NOMO-1 treated with dmso at 0.1 percent for 144 hours (cell line): ENCODE results near the gene TRPM4.
"Not testable (repeated sequence)": the region's sequence is repeated elsewhere in the genome, so short reads cannot be mapped to it uniquely, and the experiment has no call there.

Experiments used
- DNase-seq: peaks from one replicate; lab custom pipeline; 2025; ENCODE audit not compliant: unreplicated experiment; lab: John Stamatoyannopoulos, UW

The TRPM4 gene

DNA sequence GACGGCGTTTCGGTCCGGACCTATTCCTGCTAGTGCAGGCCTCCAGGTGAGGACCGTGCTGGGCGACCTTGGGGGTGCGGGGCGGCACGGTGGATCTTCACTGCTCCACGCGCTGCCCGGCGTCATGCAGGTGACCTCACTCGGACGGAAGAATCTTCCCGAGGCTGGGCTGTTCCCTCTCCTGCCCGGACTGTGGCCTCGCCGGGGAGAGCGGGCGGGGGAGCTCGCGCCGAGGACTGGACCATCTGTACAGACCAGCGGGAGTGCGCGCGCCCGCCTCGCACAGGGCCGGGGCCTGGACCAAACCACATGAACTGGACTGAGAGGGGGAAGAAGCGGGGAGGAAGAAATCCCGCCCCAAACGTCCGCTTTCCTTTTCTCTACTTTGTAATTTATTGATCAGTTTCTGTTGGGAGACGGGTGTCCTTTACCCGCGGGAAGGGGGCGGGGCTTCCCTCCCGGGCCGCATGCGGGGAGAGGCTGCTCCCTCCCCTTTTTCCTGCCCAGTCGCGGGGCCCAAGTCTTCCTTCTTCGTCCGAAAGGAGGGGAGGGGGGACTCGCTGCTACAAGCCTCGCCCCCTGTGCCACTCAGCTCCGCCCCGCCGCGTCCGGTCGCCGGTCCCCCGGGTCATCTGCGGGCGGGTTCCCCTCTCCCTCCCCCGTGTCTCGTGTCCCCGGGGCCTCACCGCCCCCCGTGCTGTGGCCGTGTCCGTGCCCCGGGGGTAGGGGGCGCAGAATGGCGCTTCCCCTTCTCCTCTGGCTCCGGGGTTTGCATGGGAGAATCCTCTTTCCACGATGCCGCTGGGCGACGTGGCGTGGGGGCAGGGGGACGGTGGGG lies 7.3 kb upstream of the TRPM4 start:
- DNase-seq = peak; percentile 88

DNA sequence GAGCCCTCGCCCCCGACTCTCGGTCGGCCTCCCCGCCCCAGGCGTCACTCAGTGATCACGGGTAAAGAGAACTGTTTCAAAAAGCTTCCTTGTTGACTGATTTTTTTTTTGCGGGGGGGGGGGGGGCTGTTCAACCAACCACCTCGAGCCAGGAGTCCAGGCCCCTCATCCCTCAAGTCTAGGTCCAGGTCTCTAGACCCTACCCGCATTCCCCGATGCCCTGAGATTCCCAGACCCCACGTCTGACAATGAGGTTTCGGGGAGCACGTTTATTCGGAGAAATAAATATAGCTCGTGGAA lies 6.7 kb upstream of the TRPM4 start:
- no peak for DNase-seq

DNA sequence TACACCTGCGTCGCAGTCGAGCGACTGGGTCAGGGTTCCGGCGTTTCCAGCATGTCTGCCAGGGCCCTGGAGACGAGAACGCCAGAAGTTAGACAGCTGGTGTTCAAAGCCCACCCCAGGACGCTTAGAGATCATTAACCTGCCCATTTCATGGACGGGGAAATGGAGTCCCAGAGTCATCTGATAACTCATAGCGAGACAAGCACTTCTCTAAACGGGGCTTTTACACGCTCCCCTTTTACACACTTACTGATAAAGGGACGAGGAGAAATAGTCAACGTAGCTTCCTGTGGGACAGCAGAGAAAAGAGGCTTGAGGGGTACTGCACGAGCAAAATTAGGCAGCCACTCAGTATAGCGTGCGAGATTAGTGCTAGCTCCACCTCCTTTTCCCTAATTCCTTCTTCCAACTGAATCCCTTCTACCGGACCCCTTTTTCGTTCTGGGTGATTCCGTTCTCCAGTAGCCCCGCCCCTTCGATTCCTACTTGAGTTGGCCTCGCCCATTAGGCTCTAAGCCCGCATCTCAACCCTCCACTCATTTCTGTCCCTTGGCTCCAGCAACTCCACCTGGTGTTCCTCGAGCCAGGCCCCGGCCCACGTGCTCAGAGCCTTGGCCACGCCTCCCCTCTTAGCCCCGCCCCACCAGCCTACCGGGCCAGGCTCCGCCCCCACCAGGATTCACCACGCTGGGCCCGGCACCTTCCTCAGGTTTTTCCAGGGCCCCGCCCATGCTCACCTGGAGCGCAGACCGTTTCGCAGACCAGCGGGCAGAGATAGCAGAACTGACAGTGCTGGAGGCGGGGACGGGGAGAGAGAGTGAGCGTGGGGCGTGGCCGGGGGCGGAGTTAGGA lies 6.1 kb upstream of the TRPM4 start:
- DNase-seq = peak; percentile 42

DNA sequence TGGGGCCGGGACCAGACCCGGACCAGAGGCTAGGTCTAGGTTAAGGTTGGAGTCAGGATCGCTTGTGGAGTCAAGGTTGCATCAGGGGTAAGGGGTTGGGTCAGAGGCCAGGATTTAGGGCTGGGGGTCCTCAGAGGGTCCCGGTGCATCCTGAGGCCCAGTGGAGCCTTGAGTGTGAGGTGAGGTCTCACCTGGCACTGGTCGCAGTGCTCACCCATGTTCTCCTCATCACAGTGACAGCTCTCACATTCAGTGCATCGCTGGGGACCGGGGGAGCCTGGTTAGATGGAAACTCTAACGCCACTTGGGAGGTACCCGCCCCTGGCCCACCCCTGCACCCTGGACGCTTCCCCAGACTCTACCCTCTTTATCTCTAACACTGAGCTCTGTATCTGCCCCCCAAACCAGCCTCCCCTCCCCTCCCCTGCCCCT lies 5.5 kb upstream of the TRPM4 start:
- DNase-seq = no peak

DNA sequence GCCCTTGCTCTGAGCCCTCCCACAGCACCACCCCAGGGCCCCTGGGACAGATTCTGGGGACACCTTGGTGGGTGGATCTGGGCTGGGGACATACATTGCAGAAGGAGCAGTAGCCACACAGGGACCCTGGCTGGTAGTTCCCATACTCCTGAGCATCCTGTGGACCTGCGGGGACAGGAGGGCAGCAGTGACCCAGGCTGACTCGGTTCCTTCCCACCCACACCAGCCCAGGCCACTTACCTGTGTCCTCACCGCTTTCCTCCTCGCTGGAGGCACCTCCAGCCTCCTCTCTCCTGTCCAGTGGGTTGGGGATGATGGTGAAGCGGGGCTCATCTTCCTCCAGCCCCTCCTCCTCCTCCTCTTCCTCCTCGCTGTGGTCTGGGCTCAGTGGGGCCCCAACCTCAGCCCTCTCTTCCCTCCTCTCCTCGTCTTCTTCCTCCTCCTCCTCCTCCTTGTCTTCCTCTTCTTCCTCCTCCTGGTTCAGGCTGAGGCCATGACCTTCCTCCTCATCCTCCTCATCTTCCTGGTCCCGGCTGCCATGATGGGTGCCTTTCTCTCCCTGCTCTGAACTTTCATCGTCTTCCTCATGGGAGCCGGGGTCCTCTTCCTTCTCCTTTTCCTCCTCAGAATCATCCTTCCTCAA lies 4.3 kb upstream of the TRPM4 start:
- no peak for DNase-seq

DNA sequence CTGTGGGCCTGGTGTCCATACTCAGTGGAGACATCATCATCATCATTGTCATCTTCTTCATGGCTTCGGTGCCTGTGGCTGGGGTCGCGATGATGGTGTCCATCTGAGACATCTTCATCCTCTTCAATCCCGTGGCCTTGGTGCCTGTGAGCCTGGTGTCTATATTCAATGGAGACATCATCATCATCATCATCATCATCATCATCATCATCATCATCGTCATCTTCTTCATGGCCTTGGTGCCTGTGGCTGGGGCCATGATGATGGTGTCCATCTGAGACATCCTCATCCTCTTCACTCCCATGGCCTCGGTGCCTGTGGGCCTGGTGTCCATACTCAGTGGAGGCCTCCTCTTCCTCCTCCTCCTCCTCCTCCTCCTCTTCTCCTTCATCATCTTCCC lies 3.3 kb upstream of the TRPM4 start:
- no peak for DNase-seq

DNA sequence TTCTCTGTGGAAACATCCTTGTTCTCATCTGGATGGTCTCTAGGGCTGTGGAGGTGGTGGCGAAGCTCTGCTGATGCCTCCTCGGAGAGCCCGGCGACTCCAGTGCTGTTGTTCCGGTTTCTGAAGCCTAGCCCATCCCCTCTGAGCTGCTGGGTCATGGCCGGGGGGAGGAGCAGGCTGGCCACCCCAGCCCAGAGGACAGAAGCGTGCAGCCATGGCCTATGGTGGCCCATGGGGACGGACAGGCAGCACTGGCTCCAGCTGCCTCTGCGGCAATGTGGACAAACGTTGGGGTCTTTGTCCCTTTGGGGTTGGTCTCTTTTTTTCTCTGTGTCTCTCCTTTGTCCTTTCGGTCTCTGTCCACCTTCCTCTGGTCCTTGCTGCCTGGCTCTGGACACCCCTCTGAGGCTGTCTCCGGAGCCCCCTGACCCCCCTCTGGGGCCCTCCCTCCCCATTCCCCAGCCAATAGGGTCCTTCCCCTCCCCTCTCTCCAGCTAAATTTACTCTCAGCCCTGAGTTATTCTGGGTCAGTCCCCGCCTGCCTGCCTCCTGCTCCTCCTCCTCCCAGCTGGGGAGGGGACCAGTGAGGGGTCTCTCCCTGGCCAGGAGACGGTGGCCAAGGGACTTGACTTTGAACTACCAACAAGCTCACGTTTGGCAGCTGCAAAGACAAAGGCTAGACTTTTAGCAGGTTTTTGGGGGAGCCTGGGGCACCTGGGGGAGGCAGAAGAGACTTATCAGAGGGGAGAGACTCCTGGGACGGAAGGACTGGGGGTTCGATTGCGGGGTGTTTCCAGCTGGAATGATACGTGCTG lies 2.4 kb upstream of the TRPM4 start, which contains the start of gene HRC:
Gene HRC (minus strand): TSS at position 392 of the 815 bp plus-strand sequence. CDS start 159 bp downstream, at position 233.
- peak; percentile 3 for DNase-seq

DNA sequence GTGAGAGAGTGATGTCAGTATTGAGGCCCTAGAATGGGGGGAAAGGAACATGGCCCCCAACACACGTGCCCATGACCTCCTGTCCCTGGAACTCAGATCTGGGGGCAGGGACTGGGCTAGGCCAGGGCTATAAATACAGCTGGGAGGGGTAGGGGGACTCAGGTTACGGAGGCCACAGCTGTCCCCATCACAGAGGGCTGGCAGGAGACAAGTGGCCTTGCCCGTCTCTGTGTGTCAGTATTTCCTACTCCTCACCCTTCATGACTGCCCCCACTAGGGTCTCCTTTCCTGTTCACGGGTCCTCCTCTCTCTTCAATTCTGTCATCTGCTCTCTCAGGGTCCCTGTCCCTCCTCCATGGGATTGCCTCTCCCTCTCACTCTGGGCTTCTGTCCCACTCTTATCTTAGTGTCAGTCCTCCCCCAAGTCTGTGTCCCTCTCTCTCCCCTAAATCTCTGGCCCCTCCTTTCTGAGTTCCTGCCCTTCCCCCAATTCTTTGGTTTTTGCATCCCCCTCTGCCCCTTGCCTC lies 1.7 kb upstream of the TRPM4 start:
- no peak for DNase-seq

DNA sequence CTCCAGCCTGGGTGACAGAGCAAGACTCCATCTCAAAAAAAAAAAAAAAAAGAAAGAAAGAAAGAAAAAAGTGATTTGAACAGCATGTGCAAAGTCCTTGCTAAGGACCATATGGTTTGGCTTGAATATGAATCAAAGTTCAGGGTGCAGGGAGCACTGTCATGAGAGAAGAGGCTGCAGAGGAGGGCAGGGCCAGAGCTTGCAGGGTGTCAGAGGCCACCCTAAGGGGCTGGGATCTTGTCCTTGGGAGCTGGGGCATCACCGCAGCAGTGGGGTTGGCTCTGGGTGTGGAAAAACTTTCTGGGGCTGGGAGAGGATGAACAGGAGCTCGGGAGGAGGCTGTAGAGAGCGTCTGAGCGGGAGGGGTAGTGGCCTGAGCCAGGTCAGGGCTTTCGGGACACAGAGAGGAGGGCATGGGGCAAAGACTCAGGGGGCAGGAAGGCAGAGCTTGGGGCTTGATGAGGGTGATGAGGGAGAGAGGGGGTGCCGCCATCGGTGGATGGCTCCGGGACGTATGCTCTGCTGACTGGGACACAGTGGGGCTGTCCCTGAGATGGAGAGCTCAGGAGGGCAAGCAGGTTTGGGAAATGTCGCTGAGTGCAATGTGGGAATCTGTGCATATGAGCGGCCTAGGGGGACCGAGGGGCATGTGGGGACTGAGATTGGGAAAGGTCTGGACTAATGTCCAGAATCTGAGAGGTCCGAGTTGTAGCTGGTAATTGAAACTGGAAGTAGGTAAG lies 3.0 kb downstream of the TRPM4 start:
- no peak for DNase-seq

DNA sequence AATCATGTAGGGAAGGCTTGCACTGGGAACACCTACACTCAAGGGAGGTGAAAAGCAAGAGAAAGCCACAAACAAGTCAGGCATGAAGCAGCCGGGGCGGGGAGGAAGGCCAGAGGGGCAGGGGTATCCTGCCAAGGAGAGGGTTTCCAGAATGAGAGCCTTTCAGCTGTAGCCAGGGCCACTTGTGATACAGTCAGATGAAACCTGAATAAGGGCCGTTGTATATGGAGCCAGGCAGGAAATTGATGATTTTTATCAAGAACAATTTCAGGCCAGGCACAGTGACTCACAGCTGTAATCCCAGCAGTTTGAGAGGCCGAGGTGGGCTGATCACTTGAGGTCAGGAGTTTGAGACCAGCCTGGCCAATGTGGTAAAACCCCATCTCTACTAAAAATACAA lies 4.4 kb downstream of the TRPM4 start:
- DNase-seq = no peak

DNA sequence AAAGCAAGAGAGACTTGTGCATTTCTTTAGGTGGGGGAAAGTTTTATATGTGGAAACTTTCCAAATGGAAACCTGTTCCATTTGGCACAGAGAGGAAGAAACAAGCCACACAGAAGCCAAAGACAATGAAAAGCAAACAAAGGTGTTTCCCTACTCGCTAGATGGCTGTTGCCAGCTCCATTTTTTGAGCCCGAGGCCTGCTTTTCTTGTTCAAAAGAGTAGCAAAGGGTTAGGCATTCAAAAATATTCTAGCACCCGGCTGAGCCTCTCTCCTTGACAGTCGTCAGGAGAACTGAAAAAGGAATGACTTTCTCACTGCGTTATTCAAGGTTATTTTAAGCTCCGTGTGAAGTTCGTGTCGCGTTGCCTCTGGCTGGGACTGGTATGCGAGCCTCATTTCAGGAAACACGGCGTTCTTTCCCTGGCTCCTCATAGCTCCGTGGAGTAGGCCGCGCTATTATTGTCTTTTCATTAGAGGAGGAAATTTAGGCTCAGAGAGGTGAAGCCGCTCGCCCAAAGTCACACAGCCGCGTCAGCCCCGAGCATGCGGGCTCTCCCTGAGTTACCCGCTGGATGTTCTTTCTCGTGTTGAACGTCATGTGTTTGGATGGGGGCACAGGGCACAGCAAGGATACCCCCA lies 7.6 kb downstream of the TRPM4 start:
- DNase-seq = no peak

DNA sequence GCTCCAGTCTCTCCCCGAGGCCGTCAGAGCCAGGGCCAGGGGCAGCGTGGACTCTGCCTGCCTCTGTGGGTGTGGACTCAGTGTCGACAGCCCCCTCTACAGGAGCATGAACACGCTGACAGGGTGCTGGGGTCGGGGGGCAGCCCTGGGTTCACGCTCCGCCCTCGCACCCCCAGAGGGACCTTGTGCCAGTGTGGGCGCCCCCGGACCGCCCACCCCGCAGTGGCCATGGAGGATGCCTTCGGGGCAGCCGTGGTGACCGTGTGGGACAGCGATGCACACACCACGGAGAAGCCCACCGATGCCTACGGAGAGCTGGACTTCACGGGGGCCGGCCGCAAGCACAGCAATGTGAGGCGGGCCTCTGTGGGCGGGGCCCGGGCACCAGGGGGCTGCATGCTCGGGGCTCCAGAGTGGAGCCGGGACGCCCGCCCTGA lies 8.3 kb downstream of the TRPM4 start:
- no peak for DNase-seq

DNA sequence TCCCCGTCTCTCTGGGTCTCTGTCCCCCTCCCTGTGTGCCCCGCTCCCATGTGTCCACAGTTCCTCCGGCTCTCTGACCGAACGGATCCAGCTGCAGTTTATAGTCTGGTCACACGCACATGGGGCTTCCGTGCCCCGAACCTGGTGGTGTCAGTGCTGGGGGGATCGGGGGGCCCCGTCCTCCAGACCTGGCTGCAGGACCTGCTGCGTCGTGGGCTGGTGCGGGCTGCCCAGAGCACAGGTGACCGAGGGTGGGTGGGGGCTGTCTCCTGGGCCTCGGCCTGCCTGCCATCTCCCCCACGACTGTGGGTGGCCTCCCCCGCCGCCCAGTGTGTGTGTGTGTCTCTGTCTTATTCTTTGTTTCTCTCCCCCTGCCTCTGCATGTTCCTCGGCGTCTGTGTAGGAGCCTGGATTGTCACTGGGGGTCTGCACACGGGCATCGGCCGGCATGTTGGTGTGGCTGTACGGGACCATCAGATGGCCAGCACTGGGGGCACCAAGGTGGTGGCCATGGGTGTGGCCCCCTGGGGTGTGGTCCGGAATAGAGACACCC lies 10.3 kb downstream of the TRPM4 start:
- no peak for DNase-seq

DNA sequence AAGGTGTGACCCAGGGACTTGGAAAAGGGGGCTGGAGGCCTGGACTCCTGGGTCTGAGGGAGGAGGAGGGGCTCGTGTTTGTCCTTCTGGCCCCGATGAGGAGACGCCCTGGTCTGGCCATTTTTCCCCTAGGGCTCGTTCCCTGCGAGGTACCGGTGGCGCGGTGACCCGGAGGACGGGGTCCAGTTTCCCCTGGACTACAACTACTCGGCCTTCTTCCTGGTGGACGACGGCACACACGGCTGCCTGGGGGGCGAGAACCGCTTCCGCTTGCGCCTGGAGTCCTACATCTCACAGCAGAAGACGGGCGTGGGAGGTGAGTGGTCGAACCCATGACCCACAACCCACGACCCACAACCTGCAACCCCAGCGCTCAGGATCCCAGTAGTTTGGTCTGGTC lies 10.8 kb downstream of the TRPM4 start:
- DNase-seq = no peak

DNA sequence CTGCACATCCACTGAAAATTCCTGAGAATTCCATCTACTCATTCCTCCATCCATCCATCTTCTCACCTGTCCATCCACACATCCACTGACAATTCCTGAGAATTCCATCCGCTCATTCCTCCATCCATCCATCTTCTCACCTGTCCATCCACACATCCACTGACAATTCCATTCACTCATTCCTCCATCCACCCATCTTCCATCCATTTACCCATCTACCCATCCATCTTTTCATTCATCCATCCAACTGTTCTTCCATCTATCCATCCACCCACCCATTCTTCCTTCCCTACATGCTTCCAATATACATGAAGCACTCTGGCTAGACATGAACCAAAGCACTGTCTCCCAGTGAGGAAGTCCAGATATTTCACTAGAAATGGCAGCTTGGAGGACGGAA lies 15.6 kb downstream of the TRPM4 start:
- no peak for DNase-seq

DNA sequence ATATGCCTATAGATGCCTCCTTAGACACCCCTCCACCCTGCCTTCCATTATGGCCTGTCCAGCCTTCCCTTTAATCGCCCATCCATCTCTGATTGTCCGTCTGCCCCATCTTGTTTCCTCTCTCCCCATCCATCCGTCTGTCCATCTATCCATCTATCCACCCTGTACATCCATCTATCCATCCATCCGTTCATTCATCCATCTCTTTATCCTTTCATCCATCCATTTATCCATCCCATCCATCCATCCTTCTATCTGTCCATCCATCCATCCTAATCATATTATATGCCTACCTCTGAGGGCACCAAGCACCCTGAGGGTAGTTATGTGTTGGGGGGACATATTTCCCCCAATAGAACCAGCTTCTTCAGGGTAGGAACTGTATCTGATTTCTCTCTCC lies 23.1 kb downstream of the TRPM4 start:
- no peak for DNase-seq

DNA sequence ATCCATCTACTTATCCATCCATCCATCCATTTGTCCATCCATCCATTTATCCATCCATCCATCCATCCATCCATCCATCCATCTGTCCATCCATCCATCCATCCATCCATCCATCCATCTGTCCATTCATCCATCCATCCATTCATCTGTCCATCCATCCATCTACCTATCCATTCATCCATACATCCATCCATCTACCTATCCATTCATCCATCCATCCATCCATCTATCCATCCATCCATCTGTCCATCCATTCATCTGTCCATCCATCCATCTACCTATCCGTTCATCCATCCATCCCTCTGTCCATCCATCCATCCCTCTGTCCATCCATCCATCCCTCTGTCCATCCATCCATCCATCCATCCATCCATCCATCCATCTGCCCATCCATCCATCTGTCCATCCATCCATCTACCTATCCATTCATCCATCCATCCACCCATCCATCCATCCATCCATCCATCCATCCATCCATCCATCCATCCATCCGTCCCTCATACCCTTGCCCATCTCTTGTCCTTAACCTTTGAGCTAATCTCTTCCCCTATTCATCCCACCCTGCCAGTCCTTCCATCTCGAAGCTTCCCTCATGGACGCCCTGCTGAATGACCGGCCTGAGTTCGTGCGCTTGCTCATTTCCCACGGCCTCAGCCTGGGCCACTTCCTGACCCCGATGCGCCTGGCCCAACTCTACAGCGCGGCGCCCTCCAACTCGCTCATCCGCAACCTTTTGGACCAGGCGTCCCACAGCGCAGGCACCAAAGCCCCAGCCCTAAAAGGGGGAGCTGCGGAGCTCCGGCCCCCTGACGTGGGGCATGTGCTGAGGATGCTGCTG lies 24.6 kb downstream of the TRPM4 start:
- DNase-seq = not testable (repeated sequence)

DNA sequence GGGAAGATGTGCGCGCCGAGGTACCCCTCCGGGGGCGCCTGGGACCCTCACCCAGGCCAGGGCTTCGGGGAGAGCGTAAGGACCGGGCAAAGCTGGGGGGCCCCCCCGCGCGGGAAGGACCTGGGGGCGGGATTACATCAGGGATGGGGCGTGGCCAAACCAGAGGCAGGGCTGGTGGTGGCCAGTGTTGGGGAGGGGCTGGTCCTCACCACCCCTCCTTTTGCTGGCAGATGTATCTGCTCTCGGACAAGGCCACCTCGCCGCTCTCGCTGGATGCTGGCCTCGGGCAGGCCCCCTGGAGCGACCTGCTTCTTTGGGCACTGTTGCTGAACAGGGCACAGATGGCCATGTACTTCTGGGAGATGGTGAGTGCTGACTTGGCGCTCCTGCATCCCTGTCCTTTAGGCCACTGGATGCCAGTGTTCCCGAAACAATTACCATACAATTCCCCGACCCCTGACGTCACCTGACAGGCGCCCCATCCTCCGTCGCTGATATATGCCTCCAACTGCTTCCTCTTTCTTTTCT lies 25.3 kb downstream of the TRPM4 start:
- DNase-seq = no peak
